ENCODE measurements around the gene SPEM3. TPM values are rescaled to one million over a fixed set of nuclear protein-coding genes. Genes with fewer than 3 reads are reported as not detected.

Gene SPEM3
- total RNA-seq, 1 donor from 2014 or later, result not detected

GRCh38 chr17:7407485-7408251 is 21.0 kb upstream of the SPEM3 start, which contains the start of gene NLGN2:
Gene NLGN2, plus strand, starts transcription at chr17:7407845. Its CDS starts 411 bp downstream, at chr17:7408256.
- Mint-ChIP-seq H3K36me3 (ENCODE audit: low read depth) (peaks cover 2% of the 10 kb centered on the region), H3K9me3 (no peaks in the 10 kb centered on the region), H3K4me3 (peak within 1 kb of the TSS; percentile 45), H3K27ac (no peak within 1 kb of the TSS), H3K27me3 (peaks cover 32% of the 10 kb centered on the region), H3K4me1 (peaks cover 18% of the 10 kb centered on the region)
- intact Hi-C loops (cut with micrococcal nuclease), result no loop called here
- no peak for DNase-seq

- no peak overlapping the region for H3K27ac Mint-ChIP-seq
- peaks cover 2% of the 10 kb centered on the region for H3K36me3 Mint-ChIP-seq (ENCODE audit: low read depth)
- peaks cover 12% of the 10 kb centered on the region for H3K4me1 Mint-ChIP-seq
- intact Hi-C loops (cut with micrococcal nuclease), result no loop called here
- DNase-seq, result no peak
- no peak overlapping the region for H3K4me3 Mint-ChIP-seq
- peaks cover 32% of the 10 kb centered on the region for H3K27me3 Mint-ChIP-seq
- H3K9me3 Mint-ChIP-seq, result no peaks in the 10 kb centered on the region
These were observed 20.4 kb upstream of the SPEM3 start for GRCh38 chr17:7408252-7408727.

GRCh38 chr17:7408863-7409262 is 19.8 kb upstream of the SPEM3 start:
- Mint-ChIP-seq H3K36me3 (ENCODE audit: low read depth) (peaks cover 2% of the 10 kb centered on the region), H3K9me3 (no peaks in the 10 kb centered on the region), H3K4me1 (peaks cover 10% of the 10 kb centered on the region), H3K4me3 (no peak overlapping the region), H3K27me3 (peaks cover 32% of the 10 kb centered on the region), H3K27ac (no peak overlapping the region)
- intact Hi-C loops (cut with micrococcal nuclease), result no loop called here
- DNase-seq, result no peak

GRCh38 chr17:7409716-7410115 is 18.9 kb upstream of the SPEM3 start:
- H3K36me3 Mint-ChIP-seq (ENCODE audit: low read depth), result peaks cover 2% of the 10 kb centered on the region
- H3K27me3 Mint-ChIP-seq, result peaks cover 32% of the 10 kb centered on the region
- H3K9me3 Mint-ChIP-seq, result no peaks in the 10 kb centered on the region
- no peak for DNase-seq
- intact Hi-C loops (cut with micrococcal nuclease), result no loop called here
- no peak overlapping the region for H3K4me3 Mint-ChIP-seq
- H3K27ac Mint-ChIP-seq, result peak overlapping the region; percentile 6
- peaks cover 10% of the 10 kb centered on the region for H3K4me1 Mint-ChIP-seq

- Mint-ChIP-seq H3K36me3 (ENCODE audit: low read depth) (peaks cover 2% of the 10 kb centered on the region), H3K27me3 (peaks cover 26% of the 10 kb centered on the region), H3K9me3 (no peaks in the 10 kb centered on the region), H3K4me1 (peaks cover 6% of the 10 kb centered on the region), H3K4me3 (no peak overlapping the region), H3K27ac (no peak overlapping the region)
- intact Hi-C loops (cut with micrococcal nuclease), result no loop called here
- DNase-seq, result no peak
These were observed 17.8 kb upstream of the SPEM3 start for GRCh38 chr17:7410634-7411426.

GRCh38 chr17:7411427-7411750 is 17.3 kb upstream of the SPEM3 start:
- intact Hi-C loops (cut with micrococcal nuclease), result no loop called here
- no peak overlapping the region for H3K4me3 Mint-ChIP-seq
- no peak for DNase-seq
- H3K27me3 Mint-ChIP-seq, result peaks cover 21% of the 10 kb centered on the region
- peaks cover 2% of the 10 kb centered on the region for H3K4me1 Mint-ChIP-seq
- peaks cover 2% of the 10 kb centered on the region for H3K36me3 Mint-ChIP-seq (ENCODE audit: low read depth)
- no peak overlapping the region for H3K27ac Mint-ChIP-seq
- H3K9me3 Mint-ChIP-seq, result no peaks in the 10 kb centered on the region

GRCh38 chr17:7413346-7413985 is 15.2 kb upstream of the SPEM3 start:
- H3K27me3 Mint-ChIP-seq, result peaks cover 12% of the 10 kb centered on the region
- no peak overlapping the region for H3K27ac Mint-ChIP-seq
- no peaks in the 10 kb centered on the region for H3K4me1 Mint-ChIP-seq

GRCh38 chr17:7414837-7415236 is 13.8 kb upstream of the SPEM3 start:
- Mint-ChIP-seq H3K27ac (no peak overlapping the region), H3K9me3 (no peaks in the 10 kb centered on the region), H3K27me3 (peaks cover 4% of the 10 kb centered on the region), H3K36me3 (ENCODE audit: low read depth) (no peaks in the 10 kb centered on the region), H3K4me1 (no peaks in the 10 kb centered on the region), H3K4me3 (no peak overlapping the region)
- intact Hi-C loops (cut with micrococcal nuclease), result no loop called here
- no peak for DNase-seq

More at GRCh38 chr17:7413346-7413985, 15.2 kb upstream of the SPEM3 start:
- Mint-ChIP-seq H3K36me3 (ENCODE audit: low read depth) (peaks cover 2% of the 10 kb centered on the region), H3K9me3 (no peaks in the 10 kb centered on the region), H3K4me3 (no peak overlapping the region)
- intact Hi-C loops (cut with micrococcal nuclease), result no loop called here
- DNase-seq, result no peak

GRCh38 chr17:7415784-7416183 is 12.9 kb upstream of the SPEM3 start:
- H3K36me3 Mint-ChIP-seq (ENCODE audit: low read depth), result no peaks in the 10 kb centered on the region
- DNase-seq, result no peak
- no peak overlapping the region for H3K4me3 Mint-ChIP-seq
- intact Hi-C loops (cut with micrococcal nuclease), result no loop called here
- H3K4me1 Mint-ChIP-seq, result no peaks in the 10 kb centered on the region
- no peak overlapping the region for H3K27ac Mint-ChIP-seq
- H3K27me3 Mint-ChIP-seq, result no peaks in the 10 kb centered on the region
- H3K9me3 Mint-ChIP-seq, result no peaks in the 10 kb centered on the region

GRCh38 chr17:7416323-7416722 is 12.3 kb upstream of the SPEM3 start:
- peak; percentile 66 for DNase-seq
- Mint-ChIP-seq H3K9me3 (no peaks in the 10 kb centered on the region), H3K27me3 (no peaks in the 10 kb centered on the region), H3K4me3 (no peak overlapping the region), H3K4me1 (no peaks in the 10 kb centered on the region), H3K36me3 (ENCODE audit: low read depth) (no peaks in the 10 kb centered on the region), H3K27ac (no peak overlapping the region)
- intact Hi-C loops (cut with micrococcal nuclease), result no loop called here

GRCh38 chr17:7417056-7417655 is 11.5 kb upstream of the SPEM3 start:
- Mint-ChIP-seq H3K4me1 (no peaks in the 10 kb centered on the region), H3K9me3 (no peaks in the 10 kb centered on the region), H3K36me3 (ENCODE audit: low read depth) (no peaks in the 10 kb centered on the region), H3K27me3 (no peaks in the 10 kb centered on the region), H3K27ac (no peak overlapping the region), H3K4me3 (no peak overlapping the region)
- DNase-seq, result no peak
- intact Hi-C loops (cut with micrococcal nuclease), result no loop called here

GRCh38 chr17:7418472-7419152 is 10.0 kb upstream of the SPEM3 start:
- H3K9me3 Mint-ChIP-seq, result no peaks in the 10 kb centered on the region
- no peaks in the 10 kb centered on the region for H3K4me1 Mint-ChIP-seq
- H3K27ac Mint-ChIP-seq, result no peak overlapping the region
- DNase-seq, result no peak
- intact Hi-C loops (cut with micrococcal nuclease), result no loop called here
- H3K27me3 Mint-ChIP-seq, result no peaks in the 10 kb centered on the region
- no peak overlapping the region for H3K4me3 Mint-ChIP-seq
- H3K36me3 Mint-ChIP-seq (ENCODE audit: low read depth), result no peaks in the 10 kb centered on the region

GRCh38 chr17:7419819-7420610 is 8.6 kb upstream of the SPEM3 start, which contains the start of gene SPEM1:
Gene SPEM1, plus strand, starts transcription at chr17:7420324. Its CDS starts 61 bp downstream, at chr17:7420385.
- Mint-ChIP-seq H3K36me3 (ENCODE audit: low read depth) (no peaks in the 10 kb centered on the region), H3K27me3 (no peaks in the 10 kb centered on the region), H3K4me1 (no peaks in the 10 kb centered on the region), H3K4me3 (no peak within 1 kb of the TSS), H3K27ac (no peak within 1 kb of the TSS), H3K9me3 (no peaks in the 10 kb centered on the region)
- no peak for DNase-seq
- intact Hi-C loops (cut with micrococcal nuclease), result no loop called here
